Esophagus muscularis mucosa (tissue), 4 donors: ENCODE results near the gene PPARD. TPM values are rescaled to one million over a fixed set of nuclear protein-coding genes. Genes with fewer than 3 reads are reported as not detected.

Experiments used
- DNase-seq: peaks from one replicate; pipeline ENCODE4 v3.0.0-alpha.2; 2017; ENCODE audit errors: extremely low spot score
- H3K27ac ChIP-seq, 4 donors: fragments of 200-600 bp; sonication (generic); replicated peaks in 1 of 4; 1 replicate in 3 of 4; 2 replicates in 1 of 4; pipeline ENCODE4 v1.5.1; 2016 to 2019; ENCODE audit warnings: mild to moderate bottlenecking in 1 of 4
- H3K27me3 ChIP-seq, 4 donors: fragments of 200-600 bp; sonication (generic); one replicate each; pipeline versions ENCODE4 v1.5.1 to v1.6.0; 2016 to 2019
- H3K36me3 ChIP-seq, 4 donors: fragments of 200-600 bp; sonication (generic); one replicate each; pipeline ENCODE4 v1.5.1; 2016 to 2019
- H3K4me1 ChIP-seq, 4 donors: fragments of 200-600 bp; sonication (generic); one replicate each; pipeline ENCODE4 v1.5.1; 2016 to 2019
- H3K4me3 ChIP-seq, 4 donors: fragments of 200-600 bp; sonication (generic); 1 replicate in 2 of 4; 2 replicates in 2 of 4; pipeline ENCODE4 v1.5.1; 2016 to 2019; ENCODE audit warnings: mild to moderate bottlenecking in 4 of 4, moderate library complexity in 1 of 4
- H3K9me3 ChIP-seq, 4 donors: fragments of 200-600 bp; sonication (generic); 1 replicate in 3 of 4; 2 replicates in 1 of 4; pipeline ENCODE4 v1.5.1; 2016 to 2019
- CTCF ChIP-seq, 3 experiments: fragments of 200-600 bp in 2 of 3; fragments of 450-650 bp in 1 of 3; sonication (generic) in 2 of 3; IDR thresholded peaks; one replicate each; pipeline ENCODE4 v1.5.1; 2017 to 2019; ENCODE audit warnings: antibody characterized with exemption in 3 of 3, mild to moderate bottlenecking in 2 of 3, moderate library complexity in 1 of 3
- EP300 ChIP-seq: sonication (generic); formaldehyde crosslinking; IDR thresholded peaks from one replicate; pipeline ENCODE4 v1.6.1; 2017; ENCODE audit warnings: antibody characterized with exemption
- POLR2A ChIP-seq: fragments of 450-650 bp; IDR thresholded peaks from one replicate; pipeline ENCODE4 v1.6.1; 2017; ENCODE audit warnings: antibody characterized with exemption, moderate library complexity, mild to moderate bottlenecking, low read depth
- POLR2AphosphoS5 ChIP-seq, 2 donors: sonication (generic); formaldehyde crosslinking; IDR thresholded peaks; one replicate each; pipeline ENCODE4 v1.6.1; 2017; ENCODE audit warnings: antibody characterized with exemption in 2 of 2
- WGBS: methylation state at CpG from one replicate; pipeline ENCODE4 v1.1.5; 2018; 5-methylcytosine and 5-hydroxymethylcytosine counted together
- intact Hi-C: fragments of 100-400 bp; cut with DNase I; formaldehyde crosslinking; loops from one replicate; pipeline ENCODE4 v1.15.1; 2023
- total RNA-seq, 4 donors: library from RNA; depleted of rRNA; stranded (reverse); fragments of >200 nt; gene quantifications; one replicate each; pipeline versions ENCODE4 v1.1.0 to v1.2.1, GENCODE V29; 2016

Gene PPARD
- total RNA-seq, 4 donors from 2014 or later: 10.8 to 22.4 (median 16.0) TPM

- intact Hi-C loops: no loop called here
- DNase-seq: peak; percentile 87
- Histone ChIP-seq H3K36me3 (peaks cover 31 to 64% (median 50%) of the 10 kb centered on the region in 4 donors), H3K4me3 (no peak overlapping the region), H3K27ac (no peak overlapping the region), H3K4me1 (peaks cover 14 to 18% (median 15%) of the 10 kb centered on the region in 4 donors), H3K27me3 (no peaks in the 10 kb centered on the region), H3K9me3 (no peaks in the 10 kb centered on the region)
- WGBS: 63% methylated on average over 3 of the region's 3 CpGs
- TF ChIP-seq EP300 (no peak), POLR2AphosphoS5 (IDR thresholded peaks at IDR 0.05) (no peak), POLR2A (no peak), CTCF (IDR thresholded peaks at IDR 0.05) (no peak)
Measured at GRCh38 chr6:35295521-35296315, 46.6 kb upstream of the PPARD start.

- WGBS: 48% methylated on average over 6 of the region's 6 CpGs
- Histone ChIP-seq H3K27ac (peak overlapping the region in 2 of 4 donors; percentile 1 to 4), H3K9me3 (no peaks in the 10 kb centered on the region), H3K4me3 (peak overlapping the region; percentile 24 to 52 (median 39)), H3K4me1 (peaks cover 14 to 18% (median 15%) of the 10 kb centered on the region in 4 donors), H3K27me3 (no peaks in the 10 kb centered on the region), H3K36me3 (peaks cover 21 to 50% (median 36%) of the 10 kb centered on the region in 4 donors)
- intact Hi-C loops: no loop called here
- DNase-seq: no peak
- TF ChIP-seq POLR2AphosphoS5 (IDR thresholded peaks at IDR 0.05): no peak
- TF ChIP-seq EP300: no peak
- no peak for TF ChIP-seq POLR2A
- no peak for TF ChIP-seq CTCF (IDR thresholded peaks at IDR 0.05)
Measured at GRCh38 chr6:35296931-35297600, 45.3 kb upstream of the PPARD start.

DNA sequence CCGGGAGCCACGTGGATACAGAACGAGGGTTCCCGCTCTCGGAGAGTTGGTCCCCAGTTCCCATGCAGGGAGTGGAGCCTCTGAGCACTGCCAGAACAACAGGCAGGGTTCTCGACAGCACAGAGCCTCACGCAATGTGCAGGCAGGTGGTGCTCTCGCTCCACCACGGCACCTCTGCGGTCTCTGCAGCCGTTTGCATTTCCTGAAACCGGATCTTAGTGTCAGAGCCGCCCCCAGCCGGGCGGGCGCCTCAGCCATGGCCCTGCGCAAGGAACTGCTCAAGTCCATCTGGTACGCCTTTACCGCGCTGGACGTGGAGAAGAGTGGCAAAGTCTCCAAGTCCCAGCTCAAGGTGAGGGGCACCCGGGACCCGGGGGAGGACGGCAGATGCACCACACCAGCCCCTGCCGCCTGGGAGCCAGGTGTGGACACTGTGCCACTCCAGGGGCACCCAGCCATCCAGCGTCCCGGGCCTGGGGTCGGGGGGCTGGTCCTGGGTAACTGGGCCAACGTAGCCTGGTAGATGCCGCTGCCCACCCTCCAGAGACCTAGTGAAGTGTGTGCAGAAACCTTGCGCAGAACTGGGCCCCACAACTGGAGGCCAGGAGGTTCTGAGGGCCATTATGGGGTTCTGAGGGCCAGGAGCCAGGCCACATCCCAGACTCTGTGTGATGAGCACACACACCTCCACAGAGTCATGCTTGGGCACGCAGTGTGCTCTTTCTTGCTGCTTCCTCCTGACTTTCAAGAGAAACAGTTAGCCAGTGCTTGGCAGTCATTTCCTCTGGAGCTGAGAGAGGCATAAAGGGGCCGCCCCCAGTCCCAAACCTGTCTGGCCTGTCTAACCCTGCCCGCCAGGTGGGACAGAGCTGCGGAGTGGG lies 44.5 kb upstream of the PPARD start, which contains the start of gene DEF6:
Gene DEF6, plus strand, starts transcription at position 218 of the 881 bp plus-strand sequence. Its CDS starts 39 bp downstream, at position 257.
- intact Hi-C loops: no loop called here
- H3K36me3 ChIP-seq: peaks cover 13 to 42% (median 28%) of the 10 kb centered on the region in 4 donors

More for the DNA sequence above, 44.5 kb upstream of the PPARD start, which contains the start of gene DEF6:
- Histone ChIP-seq H3K9me3 (no peaks in the 10 kb centered on the region), H3K4me1 (peaks cover 14 to 22% (median 17%) of the 10 kb centered on the region in 4 donors), H3K4me3 (peak within 1 kb of the TSS; percentile 24 to 52 (median 39)), H3K27ac (peak within 1 kb of the TSS; percentile 16 to 63 (median 34)), H3K27me3 (no peaks in the 10 kb centered on the region)
- DNase-seq: no peak
- WGBS: 61% methylated on average over 4 of the region's 35 CpGs
- TF ChIP-seq EP300 (no peak), POLR2AphosphoS5 (IDR thresholded peaks at IDR 0.05) (peak; percentile 37 to 59), POLR2A (no peak), CTCF (IDR thresholded peaks at IDR 0.05) (peak; percentile 44 to 70 (median 45))
